Fibroblast of villous mesenchyme (primary cell): ENCODE data around the gene DSG1. TPM values are rescaled to one million over a fixed set of nuclear protein-coding genes. Genes with fewer than 3 reads are reported as not detected.

Experiments used
- DNase-seq: peaks from one replicate; pipeline ENCODE4 v3.0.0-alpha.2; 2010; ENCODE audit warnings: low read depth
- H3K4me3 ChIP-seq: 2 replicates; pipeline ENCODE4 v1.5.1; 2011; ENCODE audit warnings: low read depth, mild to moderate bottlenecking, low read length
- CTCF ChIP-seq: IDR thresholded peaks from 2 replicates; pipeline ENCODE4 v1.5.1; 2012; ENCODE audit warnings: low read depth, mild to moderate bottlenecking, low read length; ENCODE audit not compliant: insufficient read depth
- total RNA-seq: library from RNA; depleted of rRNA; stranded (reverse); fragments of >200 nt; gene quantifications from 2 replicates; pipeline ENCODE4 v1.2.3, GENCODE V29; 2012

The DSG1 gene
- total RNA-seq, 1 donor, result not detected

- no peak overlapping the region for H3K4me3 ChIP-seq
- no peak for DNase-seq
- no peak for TF ChIP-seq CTCF
These were observed 20.7 kb upstream of the DSG1 start for GRCh38 chr18:31297248-31297647.

GRCh38 chr18:31301201-31301655 lies 16.7 kb upstream of the DSG1 start:
- no peak overlapping the region for H3K4me3 ChIP-seq
- no peak for DNase-seq

GRCh38 chr18:31302991-31303390 lies 15.0 kb upstream of the DSG1 start:
- H3K4me3 ChIP-seq, result no peak overlapping the region
- TF ChIP-seq CTCF, result no peak
- DNase-seq, result no peak

More at GRCh38 chr18:31301201-31301655, 16.7 kb upstream of the DSG1 start:
- TF ChIP-seq CTCF, result no peak

GRCh38 chr18:31303771-31304170 lies 14.2 kb upstream of the DSG1 start:
- no peak overlapping the region for H3K4me3 ChIP-seq
- no peak for TF ChIP-seq CTCF
- no peak for DNase-seq

- no peak overlapping the region for H3K4me3 ChIP-seq
- no peak for DNase-seq
- no peak for TF ChIP-seq CTCF
These were observed 8.8 kb upstream of the DSG1 start for GRCh38 chr18:31309115-31309514.

- TF ChIP-seq CTCF, result no peak
- DNase-seq, result no peak
- no peak overlapping the region for H3K4me3 ChIP-seq
These were observed 986 bp upstream of the DSG1 start for GRCh38 chr18:31316974-31317373.

- no peak for DNase-seq
- H3K4me3 ChIP-seq, result no peak overlapping the region
- no peak for TF ChIP-seq CTCF
These were observed 3.8 kb downstream of the DSG1 start for GRCh38 chr18:31321719-31322118.
